ENCODE data around the gene STXBP1. TPM values are rescaled to one million over a fixed set of nuclear protein-coding genes. Genes with fewer than 3 reads are reported as not detected.

The STXBP1 gene
- total and polyA plus RNA-seq, 2 donors (not counting 1 experiment from before 2014, with no cell fraction given), result 25.6 to 36.0 TPM

DNA sequence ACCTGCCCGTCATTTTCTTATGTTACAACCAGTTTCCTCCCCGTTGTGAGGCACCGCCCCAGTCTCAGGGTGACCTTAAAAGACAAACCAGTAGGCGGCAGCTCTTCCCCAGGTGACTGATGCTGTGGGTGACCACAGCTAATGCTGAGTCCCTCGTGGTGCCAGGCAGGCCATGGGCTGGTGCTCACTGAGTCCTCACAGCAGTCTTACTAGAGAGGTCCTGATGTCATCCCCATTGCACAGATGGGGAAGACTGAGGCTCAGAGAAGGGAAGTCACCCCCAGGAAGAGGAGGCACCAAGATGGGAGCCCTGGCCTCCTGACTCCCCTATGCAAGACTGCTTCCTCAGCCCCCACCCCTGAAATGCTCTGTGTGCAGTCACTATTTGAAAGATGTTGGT, 95.7 kb downstream of the STXBP1 start:
- H4K20me1 ChIP-seq (ENCODE audit: control insufficient read depth, extremely low read depth, insufficient read depth, low read length), result no peaks in the 10 kb centered on the region
- no peaks in the 10 kb centered on the region for H3K27me3 ChIP-seq (ENCODE audit: control insufficient read depth, insufficient read depth, low read length)
- H3K9ac ChIP-seq (ENCODE audit: insufficient read depth, low read length), result no peak overlapping the region
- DNase-seq (ENCODE audit: low read depth in 2 of 2), result no peak
- H3K4me1 ChIP-seq (ENCODE audit: control insufficient read depth, extremely low read depth, insufficient read depth, low read length), result no peaks in the 10 kb centered on the region
- H3K9me3 ChIP-seq (ENCODE audit: control insufficient read depth, insufficient read depth, low read depth, low read length), result no peaks in the 10 kb centered on the region
- no peak for TF ChIP-seq EZH2 (IDR thresholded peaks at IDR 0.05; ENCODE audit: low read length, missing control alignments)
- TF ChIP-seq, protein P1, sequence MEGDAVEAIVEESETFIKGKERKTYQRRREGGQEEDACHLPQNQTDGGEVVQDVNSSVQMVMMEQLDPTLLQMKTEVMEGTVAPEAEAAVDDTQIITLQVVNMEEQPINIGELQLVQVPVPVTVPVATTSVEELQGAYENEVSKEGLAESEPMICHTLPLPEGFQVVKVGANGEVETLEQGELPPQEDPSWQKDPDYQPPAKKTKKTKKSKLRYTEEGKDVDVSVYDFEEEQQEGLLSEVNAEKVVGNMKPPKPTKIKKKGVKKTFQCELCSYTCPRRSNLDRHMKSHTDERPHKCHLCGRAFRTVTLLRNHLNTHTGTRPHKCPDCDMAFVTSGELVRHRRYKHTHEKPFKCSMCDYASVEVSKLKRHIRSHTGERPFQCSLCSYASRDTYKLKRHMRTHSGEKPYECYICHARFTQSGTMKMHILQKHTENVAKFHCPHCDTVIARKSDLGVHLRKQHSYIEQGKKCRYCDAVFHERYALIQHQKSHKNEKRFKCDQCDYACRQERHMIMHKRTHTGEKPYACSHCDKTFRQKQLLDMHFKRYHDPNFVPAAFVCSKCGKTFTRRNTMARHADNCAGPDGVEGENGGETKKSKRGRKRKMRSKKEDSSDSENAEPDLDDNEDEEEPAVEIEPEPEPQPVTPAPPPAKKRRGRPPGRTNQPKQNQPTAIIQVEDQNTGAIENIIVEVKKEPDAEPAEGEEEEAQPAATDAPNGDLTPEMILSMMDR (conservative IDR thresholded peaks at IDR 0.05 in 1 of 2, IDR thresholded peaks at IDR 0.05 in 1 of 2; ENCODE audit: low read depth in 1 of 2, low read length in 2 of 2), result no peak
- H3K4me2 ChIP-seq (ENCODE audit: extremely low read depth, insufficient read depth, low read length), result no peak overlapping the region
- H2AFZ ChIP-seq (ENCODE audit: low read length), result no peak overlapping the region
- no peak overlapping the region for H3K4me3 ChIP-seq (replicated peaks in 1 of 4; ENCODE audit: control extremely low read depth in 1 of 4, insufficient read depth in 1 of 4, low read depth in 3 of 4, low read length in 4 of 4)
- peaks cover 1% of the 10 kb centered on the region for H3K36me3 ChIP-seq (ENCODE audit: control insufficient read depth, insufficient read depth, low read length)
- no peaks in the 10 kb centered on the region for H3K79me2 ChIP-seq (ENCODE audit: control insufficient read depth, insufficient read depth, low read length)
- no peak overlapping the region for H3K27ac ChIP-seq (ENCODE audit: insufficient read depth, low read length)

DNA sequence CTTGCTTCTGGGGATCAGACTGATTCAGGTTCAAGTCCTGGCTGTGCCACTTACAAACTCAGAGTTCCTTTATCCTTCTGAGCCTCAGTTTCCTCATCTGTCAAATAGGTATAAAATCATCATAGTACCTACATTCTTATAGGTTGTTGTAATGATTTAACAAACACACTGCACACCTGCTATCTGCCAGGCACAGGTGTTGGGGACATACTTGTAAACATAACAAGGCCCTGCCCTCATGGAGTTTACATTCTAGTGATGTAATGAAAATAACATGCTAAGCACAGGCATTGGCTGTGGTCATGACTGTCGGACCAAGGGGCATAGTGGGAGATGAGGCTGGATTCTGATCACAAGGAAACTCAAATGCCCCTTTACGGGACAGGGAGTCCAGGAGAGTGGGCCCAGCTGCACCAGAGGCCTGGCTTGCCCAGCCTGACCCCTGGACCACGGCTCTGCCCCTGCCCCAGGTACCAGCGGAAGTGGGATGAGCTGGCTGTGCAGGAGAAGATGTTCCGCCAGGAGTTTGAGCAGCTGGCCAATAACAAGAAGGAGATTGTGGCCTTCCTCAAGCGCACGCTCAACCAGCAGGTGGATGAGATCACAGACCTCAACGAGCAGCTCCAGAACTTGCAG, 97.0 kb downstream of the STXBP1 start:
- Histone ChIP-seq H3K79me2 (ENCODE audit: control insufficient read depth, insufficient read depth, low read length) (no peaks in the 10 kb centered on the region), H3K27ac (ENCODE audit: insufficient read depth, low read length) (no peak overlapping the region), H2AFZ (ENCODE audit: low read length) (no peak overlapping the region), H3K9me3 (ENCODE audit: control insufficient read depth, insufficient read depth, low read depth, low read length) (no peaks in the 10 kb centered on the region), H3K9ac (ENCODE audit: insufficient read depth, low read length) (no peak overlapping the region), H3K4me3 (replicated peaks in 1 of 4; ENCODE audit: control extremely low read depth in 1 of 4, insufficient read depth in 1 of 4, low read depth in 3 of 4, low read length in 4 of 4) (no peak overlapping the region), H3K4me1 (ENCODE audit: control insufficient read depth, extremely low read depth, insufficient read depth, low read length) (no peaks in the 10 kb centered on the region), H3K4me2 (ENCODE audit: extremely low read depth, insufficient read depth, low read length) (no peak overlapping the region), H3K36me3 (ENCODE audit: control insufficient read depth, insufficient read depth, low read length) (peaks cover 1% of the 10 kb centered on the region), H3K27me3 (ENCODE audit: control insufficient read depth, insufficient read depth, low read length) (no peaks in the 10 kb centered on the region), H4K20me1 (ENCODE audit: control insufficient read depth, extremely low read depth, insufficient read depth, low read length) (no peaks in the 10 kb centered on the region)
- DNase-seq (ENCODE audit: low read depth in 2 of 2), result no peak
- TF ChIP-seq, protein P1 (conservative IDR thresholded peaks at IDR 0.05 in 1 of 2, IDR thresholded peaks at IDR 0.05 in 1 of 2; ENCODE audit: low read depth in 1 of 2, low read length in 2 of 2), result no peak
- no peak for TF ChIP-seq EZH2 (IDR thresholded peaks at IDR 0.05; ENCODE audit: low read length, missing control alignments)

DNA sequence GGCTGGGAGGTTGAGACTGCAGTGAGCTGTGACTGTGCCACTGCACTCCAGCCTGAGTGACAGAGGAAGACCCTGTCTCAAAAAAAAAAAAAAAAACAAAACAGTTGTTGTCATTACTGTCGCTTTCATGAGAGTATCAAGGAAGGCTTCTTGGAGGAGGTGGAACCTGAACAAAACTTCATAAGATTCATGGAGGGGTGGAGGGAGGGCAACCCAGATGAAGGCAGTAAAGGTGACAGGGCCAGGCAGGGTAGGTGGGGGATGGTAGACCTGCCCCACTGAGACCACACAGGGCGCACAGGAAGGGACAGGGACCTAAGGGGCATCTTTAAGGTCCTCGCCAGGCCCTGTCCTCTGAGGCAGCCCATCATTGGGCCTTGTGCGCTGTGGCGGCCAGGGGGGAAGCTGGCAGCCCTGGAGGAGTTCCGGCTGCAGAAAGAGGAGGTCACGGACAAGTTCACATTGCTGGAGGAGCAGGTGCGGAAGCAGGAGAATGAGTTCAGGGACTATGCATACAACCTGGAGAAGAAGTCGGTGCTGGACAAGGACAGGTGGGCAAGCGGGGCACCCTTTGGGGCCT, 98.2 kb downstream of the STXBP1 start:
- Histone ChIP-seq H2AFZ (ENCODE audit: low read length) (no peak overlapping the region), H3K4me2 (ENCODE audit: extremely low read depth, insufficient read depth, low read length) (no peak overlapping the region), H3K36me3 (ENCODE audit: control insufficient read depth, insufficient read depth, low read length) (peaks cover 1% of the 10 kb centered on the region), H4K20me1 (ENCODE audit: control insufficient read depth, extremely low read depth, insufficient read depth, low read length) (no peaks in the 10 kb centered on the region), H3K9ac (ENCODE audit: insufficient read depth, low read length) (no peak overlapping the region), H3K9me3 (ENCODE audit: control insufficient read depth, insufficient read depth, low read depth, low read length) (no peaks in the 10 kb centered on the region), H3K4me1 (ENCODE audit: control insufficient read depth, extremely low read depth, insufficient read depth, low read length) (peaks cover 3% of the 10 kb centered on the region), H3K27me3 (ENCODE audit: control insufficient read depth, insufficient read depth, low read length) (no peaks in the 10 kb centered on the region), H3K27ac (ENCODE audit: insufficient read depth, low read length) (no peak overlapping the region), H3K79me2 (ENCODE audit: control insufficient read depth, insufficient read depth, low read length) (no peaks in the 10 kb centered on the region), H3K4me3 (replicated peaks in 1 of 4; ENCODE audit: control extremely low read depth in 1 of 4, insufficient read depth in 1 of 4, low read depth in 3 of 4, low read length in 4 of 4) (no peak overlapping the region)
- TF ChIP-seq, protein P1 (conservative IDR thresholded peaks at IDR 0.05 in 1 of 2, IDR thresholded peaks at IDR 0.05 in 1 of 2; ENCODE audit: low read depth in 1 of 2, low read length in 2 of 2), result no peak
- no peak for TF ChIP-seq EZH2 (IDR thresholded peaks at IDR 0.05; ENCODE audit: low read length, missing control alignments)
- no peak for DNase-seq (ENCODE audit: low read depth in 2 of 2)

All from fibroblast of lung (primary cell).